GM12878 (cell line): Measurements from ENCODE around the gene RTF2. TPM values are rescaled to one million over a fixed set of nuclear protein-coding genes. Genes with fewer than 3 reads are reported as not detected.

Experiments
- BCL11A ChIP-seq: IDR thresholded peaks from 2 replicates; pipeline ENCODE4 v1.6.1; 2011; ENCODE audit warnings: low read depth, low read length
- CEBPB ChIP-seq, 2 experiments: fragments of 150-350 bp in 1 of 2; IDR thresholded peaks; 2 replicates each; pipeline ENCODE4 v1.6.1; 2012 to 2014; ENCODE audit warnings: low read depth in 2 of 2, low read length in 2 of 2, borderline replicate concordance in 1 of 2, inconsistent platforms in 1 of 2
- CUX1 ChIP-seq: IDR thresholded peaks from 2 replicates; pipeline ENCODE4 v1.6.1; 2012; ENCODE audit warnings: improper control_type of control experiment, low read depth, low read length; ENCODE audit not compliant: insufficient replicate concordance
- EED ChIP-seq: sonication (generic); IDR thresholded peaks from 2 replicates; pipeline ENCODE4 v1.6.1; 2016; ENCODE audit warnings: antibody characterized with exemption, low read depth
- EZH2 ChIP-seq: IDR thresholded peaks from 2 replicates; pipeline ENCODE4 v1.6.1; 2012; ENCODE audit warnings: low read depth, mild to moderate bottlenecking, control low read depth, inconsistent platforms, low read length, borderline replicate concordance; ENCODE audit not compliant: control insufficient read depth
- GATAD2B ChIP-seq: fragments of 450-650 bp; conservative IDR thresholded peaks from 2 replicates; pipeline ENCODE4 v1.6.1; 2017; ENCODE audit warnings: low read depth, mild to moderate bottlenecking, moderate library complexity
- HDAC2 ChIP-seq: fragments of 200-600 bp; sonication (generic); IDR thresholded peaks from 2 replicates; pipeline ENCODE4 v1.6.1; 2017
- NKRF ChIP-seq: fragments of 450-650 bp; conservative IDR thresholded peaks from 2 replicates; pipeline ENCODE4 v1.6.1; 2017; ENCODE audit warnings: mild to moderate bottlenecking, moderate library complexity
- RAD21 ChIP-seq: IDR thresholded peaks from 2 replicates; pipeline ENCODE4 v1.6.1; 2011; ENCODE audit warnings: mild to moderate bottlenecking, low read depth, low read length, moderate library complexity; ENCODE audit not compliant: insufficient read depth
- SIX5 ChIP-seq: IDR thresholded peaks from 2 replicates; pipeline ENCODE4 v1.6.1; 2011; ENCODE audit warnings: mild to moderate bottlenecking, low read depth, low read length, moderate library complexity; ENCODE audit not compliant: severe bottlenecking
- SRF ChIP-seq, 2 experiments: IDR thresholded peaks; 2 replicates each; pipeline ENCODE4 v1.6.1; 2011; ENCODE audit warnings: low read depth in 2 of 2, low read length in 2 of 2, mild to moderate bottlenecking in 1 of 2, moderate library complexity in 1 of 2
- SUZ12 ChIP-seq: fragments of 200-600 bp; sonication (generic); IDR thresholded peaks from one replicate; pipeline ENCODE4 v1.6.1; 2018; ENCODE audit warnings: antibody characterized with exemption, mild to moderate bottlenecking; ENCODE audit not compliant: unreplicated experiment
- ZNF207 ChIP-seq: fragments of 450-650 bp; IDR thresholded peaks from 2 replicates; pipeline ENCODE4 v1.6.1; 2014; ENCODE audit warnings: antibody characterized with exemption, mild to moderate bottlenecking, borderline replicate concordance
- ZNF24 ChIP-seq: fragments of 450-650 bp; IDR thresholded peaks from 2 replicates; pipeline ENCODE4 v1.6.1; 2017; ENCODE audit warnings: antibody characterized with exemption, mild to moderate bottlenecking
- ZNF384 ChIP-seq: IDR thresholded peaks from 2 replicates; pipeline ENCODE4 v1.6.1; 2012; ENCODE audit warnings: low read depth, mild to moderate bottlenecking, low read length, improper control_type of control experiment, borderline replicate concordance
- ZNF687 ChIP-seq: fragments of 450-650 bp; IDR thresholded peaks from 2 replicates; pipeline ENCODE4 v1.6.1; 2017; ENCODE audit warnings: mild to moderate bottlenecking, moderate library complexity
- polyA plus RNA-seq, 11 experiments: library from polyadenylated mRNA; depleted of rRNA in 4 of 11; unstranded in 6 of 11; stranded (reverse) in 5 of 11; fragments of >200 nt; fragmentation: Nextera tagmentation in 4 of 11; fragmentation: Illumina TruSeq in 1 of 11; extraction: Ambion mirVana in 4 of 11; extraction: Trizol in 1 of 11; gene quantifications; 1 replicate in 1 of 11; 2 replicates in 10 of 11; pipeline versions ENCODE4 v1.2.1 to v1.2.3, GENCODE V29; 2011 to 2016; ENCODE audit warnings: inconsistent platforms in 2 of 11, missing spikeins in 2 of 11, low read depth in 1 of 11
- total RNA-seq, 4 experiments: library from RNA; depleted of rRNA in 3 of 4; stranded (reverse); fragments of >200 nt in 3 of 4; fragmentation: Illumina TruSeq in 1 of 4; extraction: Trizol in 1 of 4; gene quantifications; 2 replicates each; pipeline versions ENCODE4 v1.2.1 to v1.2.3, GENCODE V29; 2013 to 2021

RTF2 gene
- total and polyA plus RNA-seq, 10 of the 15 experiments (the other 5 are each of a cell fraction or from before 2014, with no cell fraction given) = 66.2 to 133 (median 82.9) TPM

- TF ChIP-seq CUX1 = no peak
- TF ChIP-seq HDAC2 = no peak
- no peak for TF ChIP-seq SUZ12
- TF ChIP-seq ZNF207 = no peak
- TF ChIP-seq ZNF24 = no peak
- TF ChIP-seq GATAD2B = no peak
- no peak for TF ChIP-seq CEBPB (IDR thresholded peaks at IDR 0.05; ENCODE audit: borderline replicate concordance in 1 of 2, low read depth in 2 of 2, low read length in 2 of 2)
- TF ChIP-seq ZNF687 = peak; percentile 41; the same call in 1 of the 2 replicates
- no peak for TF ChIP-seq EZH2
- TF ChIP-seq NKRF = no peak
- peak; percentile 71 for TF ChIP-seq BCL11A
- peak; percentile 68 for TF ChIP-seq EED
- TF ChIP-seq SIX5 = no peak
- no peak for TF ChIP-seq RAD21
- TF ChIP-seq ZNF384 = no peak
- no peak for TF ChIP-seq SRF (IDR thresholded peaks at IDR 0.05; ENCODE audit: low read depth in 2 of 2, low read length in 2 of 2)
Observed at GRCh38 chr20:56440346-56441007, 27.9 kb upstream of the RTF2 start (continued).
